SK-N-SH (cell line): ENCODE data around the gene ATXN10. TPM values are rescaled to one million over a fixed set of nuclear protein-coding genes. Genes with fewer than 3 reads are reported as not detected.

Experiments
- CTCF ChIA-PET: fragments of 300-600, 350-600 bp; formaldehyde crosslinking; extraction: SDS; loops from one replicate; lab custom pipeline; 2021; lab: Yijun Ruan, JAX
- POLR2A ChIA-PET: fragments of 350-600 bp; sonication (Branson Sonifier 250); formaldehyde crosslinking; extraction: SDS; loops from one replicate; lab custom pipeline; 2020; ENCODE audit warnings: antibody characterized with exemption, inconsistent platforms; lab: Yijun Ruan, JAX
- DNase-seq: peaks from one replicate; pipeline ENCODE4 v3.0.0; 2012
- H2AFZ ChIP-seq: fragments of 200-600 bp; sonication (generic); 2 replicates; pipeline ENCODE4 v1.8.1; 2016; ENCODE audit warnings: antibody characterized with exemption, mild to moderate bottlenecking, low read depth
- H3F3A ChIP-seq: fragments of 200-600 bp; sonication (generic); replicated peaks from 2 replicates; pipeline ENCODE3; 2016; ENCODE audit warnings: antibody characterized with exemption, mild to moderate bottlenecking; ENCODE audit not compliant: insufficient read depth
- H3K27ac ChIP-seq, 2 experiments: fragments of 200-500 bp in 1 of 2; fragments of 200-600 bp in 1 of 2; sonication (Bioruptor generic) in 1 of 2; sonication (generic), shearing (Covaris generic) in 1 of 2; 2 replicates each; pipeline versions ENCODE4 v1.5.1 to v1.6.1; 2014 to 2016; ENCODE audit warnings: low read depth in 2 of 2, inconsistent platforms in 1 of 2, low read length in 1 of 2, mild to moderate bottlenecking in 1 of 2, mixed read lengths in 1 of 2
- H3K27me3 ChIP-seq: fragments of 200-600 bp; sonication (generic), shearing (Covaris generic); 2 replicates; pipeline ENCODE4 v1.6.1; 2016; ENCODE audit warnings: mixed run types; ENCODE audit not compliant: insufficient read depth
- H3K36me3 ChIP-seq, 2 experiments: fragments of 200-500 bp in 1 of 2; fragments of 200-600 bp in 1 of 2; sonication (Bioruptor generic) in 1 of 2; sonication (generic) in 1 of 2; replicated peaks in 1 of 2; 2 replicates each; pipeline versions ENCODE3 to v1.5.1; 2014 to 2016; ENCODE audit warnings: low read length in 1 of 2, mild to moderate bottlenecking in 1 of 2; ENCODE audit not compliant: insufficient read depth in 2 of 2, control insufficient read depth in 1 of 2
- H3K4me1 ChIP-seq, 2 experiments: fragments of 200-500 bp in 1 of 2; fragments of 200-600 bp in 1 of 2; sonication (Bioruptor generic) in 1 of 2; sonication (generic), shearing (Covaris generic) in 1 of 2; 2 replicates each; pipeline versions ENCODE4 v1.5.1 to v1.6.1; 2014 to 2016; ENCODE audit warnings: low read depth in 1 of 2, low read length in 1 of 2, mixed run types in 1 of 2; ENCODE audit not compliant: insufficient read depth in 2 of 2, control insufficient read depth in 1 of 2
- H3K4me2 ChIP-seq: fragments of 200-600 bp; sonication (generic), shearing (Covaris generic); 2 replicates; pipeline ENCODE4 v1.6.1; 2017; ENCODE audit warnings: mixed run types
- H3K4me3 ChIP-seq, 2 experiments: fragments of 200-500 bp in 1 of 2; fragments of 200-600 bp in 1 of 2; sonication (Bioruptor generic) in 1 of 2; sonication (generic), shearing (Covaris generic) in 1 of 2; 2 replicates each; pipeline versions ENCODE4 v1.5.1 to v1.8.1; 2014 to 2016; ENCODE audit warnings: low read depth in 2 of 2, inconsistent platforms in 1 of 2, low read length in 1 of 2, mild to moderate bottlenecking in 1 of 2, mixed read lengths in 1 of 2, moderate library complexity in 1 of 2
- H3K79me2 ChIP-seq: fragments of 200-600 bp; sonication (generic); 2 replicates; pipeline ENCODE4 v1.8.1; 2017; ENCODE audit warnings: mild to moderate bottlenecking; ENCODE audit not compliant: insufficient read depth
- H3K9ac ChIP-seq: fragments of 200-600 bp; sonication (generic); 2 replicates; pipeline ENCODE4 v1.6.1; 2017; ENCODE audit warnings: mixed run types
- H3K9me2 ChIP-seq: fragments of 200-600 bp; sonication (generic); 2 replicates; pipeline ENCODE4 v1.6.1; 2017; ENCODE audit warnings: mixed run types
- H3K9me3 ChIP-seq: fragments of 200-600 bp; sonication (generic); 2 replicates; pipeline ENCODE4 v1.6.1; 2017; ENCODE audit warnings: mixed run types, mild to moderate bottlenecking, moderate library complexity
- H4K20me1 ChIP-seq: fragments of 200-600 bp; sonication (generic); 2 replicates; pipeline ENCODE4 v1.6.1; 2017; ENCODE audit warnings: mild to moderate bottlenecking, mixed run types; ENCODE audit not compliant: insufficient read depth
- CHD2 ChIP-seq: fragments of 150-350 bp; IDR thresholded peaks from 2 replicates; pipeline ENCODE4 v1.6.1; 2018; ENCODE audit warnings: low read length; ENCODE audit not compliant: partially characterized antibody
- ELF1 ChIP-seq: IDR thresholded peaks from 2 replicates; pipeline ENCODE4 v1.4.0; 2012
- FOSL2 ChIP-seq: IDR thresholded peaks from 2 replicates; pipeline ENCODE4 v1.4.0; 2012; ENCODE audit warnings: low read depth, mild to moderate bottlenecking, moderate library complexity, borderline replicate concordance
- FOXM1 ChIP-seq: IDR thresholded peaks from 2 replicates; pipeline ENCODE4 v1.4.0; 2012; ENCODE audit warnings: low read depth, mild to moderate bottlenecking
- JUND ChIP-seq: IDR thresholded peaks from 2 replicates; pipeline ENCODE4 v1.4.0; 2012
- MAX ChIP-seq: IDR thresholded peaks from 2 replicates; pipeline ENCODE4 v1.4.0; 2012; ENCODE audit warnings: low read depth
- NFIC ChIP-seq: IDR thresholded peaks from 2 replicates; pipeline ENCODE4 v1.4.0; 2012; ENCODE audit warnings: borderline replicate concordance
- REST ChIP-seq: IDR thresholded peaks from 2 replicates; pipeline ENCODE4 v1.6.1; 2012; ENCODE audit warnings: mild to moderate bottlenecking, low read depth, low read length, moderate library complexity
- RFX5 ChIP-seq: IDR thresholded peaks from 2 replicates; pipeline ENCODE4 v1.6.1; 2012; ENCODE audit warnings: mild to moderate bottlenecking, improper control_type of control experiment, low read length
- SIN3A ChIP-seq: IDR thresholded peaks from 2 replicates; pipeline ENCODE4 v1.6.1; 2012; ENCODE audit warnings: low read depth, mild to moderate bottlenecking, low read length, moderate library complexity, borderline replicate concordance
- SMC3 ChIP-seq: IDR thresholded peaks from 2 replicates; pipeline ENCODE4 v1.6.1; 2012; ENCODE audit warnings: low read depth, low read length, improper control_type of control experiment
- TAF1 ChIP-seq: IDR thresholded peaks from 2 replicates; pipeline ENCODE4 v1.6.1; 2012; ENCODE audit warnings: low read depth, mild to moderate bottlenecking, low read length, moderate library complexity, borderline replicate concordance
- TCF12 ChIP-seq: IDR thresholded peaks from 2 replicates; pipeline ENCODE4 v1.4.0; 2012
- WGBS: methylation state at CpG from one replicate; pipeline ENCODE4 v1.1.6; 2017; ENCODE audit warnings: low lambda C conversion rate; 5-methylcytosine and 5-hydroxymethylcytosine counted together
- polyA plus RNA-seq, 3 experiments: library from polyadenylated mRNA; depleted of rRNA; stranded (reverse); fragments of >200 nt; gene quantifications; 2 replicates each; pipeline ENCODE4 v1.2.3, GENCODE V29; 2012
- TF ChIP-seq, protein P1 (sequence below): fragments of 150-350 bp; IDR thresholded peaks from 2 replicates; pipeline ENCODE4 v1.6.1; 2016; ENCODE audit warnings: mild to moderate bottlenecking, low read depth, low read length

Gene ATXN10
- polyA plus RNA-seq, 1 of the 3 experiments (the other 2 are of a cell fraction), result 202 TPM

GRCh38 chr22:45772743-45773142, 101.1 kb downstream of the ATXN10 start (continued):
- TF ChIP-seq REST, result no peak
- no peak for TF ChIP-seq SIN3A
- TF ChIP-seq JUND, result no peak
- TF ChIP-seq ELF1, result no peak
- TF ChIP-seq MAX, result no peak
- TF ChIP-seq NFIC, result no peak
- TF ChIP-seq TAF1, result no peak
- no peak for TF ChIP-seq RFX5
- no peak for TF ChIP-seq FOSL2
- no peak for TF ChIP-seq FOXM1
- TF ChIP-seq, protein P1, sequence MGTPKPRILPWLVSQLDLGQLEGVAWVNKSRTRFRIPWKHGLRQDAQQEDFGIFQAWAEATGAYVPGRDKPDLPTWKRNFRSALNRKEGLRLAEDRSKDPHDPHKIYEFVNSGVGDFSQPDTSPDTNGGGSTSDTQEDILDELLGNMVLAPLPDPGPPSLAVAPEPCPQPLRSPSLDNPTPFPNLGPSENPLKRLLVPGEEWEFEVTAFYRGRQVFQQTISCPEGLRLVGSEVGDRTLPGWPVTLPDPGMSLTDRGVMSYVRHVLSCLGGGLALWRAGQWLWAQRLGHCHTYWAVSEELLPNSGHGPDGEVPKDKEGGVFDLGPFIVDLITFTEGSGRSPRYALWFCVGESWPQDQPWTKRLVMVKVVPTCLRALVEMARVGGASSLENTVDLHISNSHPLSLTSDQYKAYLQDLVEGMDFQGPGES, result no peak
- TF ChIP-seq TCF12, result no peak
- TF ChIP-seq SMC3, result no peak

GRCh38 chr22:45774001-45774670, 102.5 kb downstream of the ATXN10 start:
- H3F3A ChIP-seq, result peaks cover 3% of the 10 kb centered on the region
- no peaks in the 10 kb centered on the region for H3K9me2 ChIP-seq
- H3K27ac ChIP-seq, result no peak overlapping the region
- no peak overlapping the region for H2AFZ ChIP-seq
- no peak overlapping the region for H3K9ac ChIP-seq
- no peak overlapping the region for H3K4me2 ChIP-seq
- H3K9me3 ChIP-seq, result no peaks in the 10 kb centered on the region
- H4K20me1 ChIP-seq, result peaks cover 36% of the 10 kb centered on the region
- peaks cover 0 to 10% of the 10 kb centered on the region in 2 experiments; a peak in 3 of 4 replicates for H3K4me1 ChIP-seq
- no peak overlapping the region for H3K4me3 ChIP-seq
- no peak for TF ChIP-seq CHD2
- H3K36me3 ChIP-seq, result peaks cover 12 to 38% of the 10 kb centered on the region in 2 experiments
- 96% methylated on average over 6 of the region's 6 CpGs for WGBS
- CTCF ChIA-PET, result no interaction called here
- H3K27me3 ChIP-seq, result no peaks in the 10 kb centered on the region
- DNase-seq, result no peak
- peaks cover 67% of the 10 kb centered on the region for H3K79me2 ChIP-seq
- POLR2A ChIA-PET, result no interaction called here
